GM18907 (cell line): ENCODE data around the gene CYBB.
A peak's percentile ranks its signal among the peaks of the same experiment; 100 is the strongest.
"Not testable (repeated sequence)": the region's sequence is repeated elsewhere in the genome, so short reads cannot be mapped to it uniquely, and the experiment has no call there.

Experiments used
- ATAC-seq: cut with Tn5 transposase; IDR thresholded peaks from one replicate; pipeline ENCODE4 v1.9.1; 2021; ENCODE audit warnings: mild to moderate bottlenecking, moderate library complexity; ENCODE audit not compliant: unreplicated experiment

CYBB gene

DNA sequence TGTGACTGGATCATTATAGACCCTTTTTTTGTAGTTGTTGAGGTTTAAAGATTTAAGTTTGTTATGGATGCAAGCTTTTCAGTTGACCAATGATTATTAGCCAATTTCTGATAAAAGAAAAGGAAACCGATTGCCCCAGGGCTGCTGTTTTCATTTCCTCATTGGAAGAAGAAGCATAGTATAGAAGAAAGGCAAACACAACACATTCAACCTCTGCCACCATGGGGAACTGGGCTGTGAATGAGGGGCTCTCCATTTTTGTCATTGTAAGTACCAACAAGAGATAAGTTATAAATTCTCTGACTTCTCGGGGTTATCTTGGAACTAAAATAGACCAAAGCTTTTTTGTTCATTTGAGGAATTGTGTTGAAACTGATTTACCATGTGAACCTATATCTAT lies at the start of gene CYBB:
Gene CYBB (plus strand): TSS at position 203 of the 400 bp plus-strand sequence. CDS start 19 bp downstream, at position 222.
- no peak for ATAC-seq

DNA sequence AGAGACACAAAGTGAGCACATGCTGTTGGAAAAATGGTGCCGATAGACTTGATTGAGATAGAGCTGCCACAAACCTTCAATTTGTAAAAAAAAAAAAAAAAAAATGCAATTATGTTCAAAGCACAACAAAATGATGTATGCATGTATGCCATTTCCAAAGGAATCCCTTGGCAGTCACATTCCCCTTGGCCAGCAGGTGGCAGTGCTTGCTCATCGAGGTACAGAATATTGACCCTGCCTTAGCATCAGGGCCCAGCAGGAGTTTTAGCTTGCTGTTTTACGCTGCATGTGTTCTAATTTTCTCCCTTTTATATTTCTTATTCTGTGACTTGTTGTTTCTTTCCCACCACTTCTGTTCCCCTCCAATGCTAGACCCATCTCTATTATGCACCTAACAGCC lies 34.5 kb upstream of the CYBB start:
- peak; percentile 73 for ATAC-seq

DNA sequence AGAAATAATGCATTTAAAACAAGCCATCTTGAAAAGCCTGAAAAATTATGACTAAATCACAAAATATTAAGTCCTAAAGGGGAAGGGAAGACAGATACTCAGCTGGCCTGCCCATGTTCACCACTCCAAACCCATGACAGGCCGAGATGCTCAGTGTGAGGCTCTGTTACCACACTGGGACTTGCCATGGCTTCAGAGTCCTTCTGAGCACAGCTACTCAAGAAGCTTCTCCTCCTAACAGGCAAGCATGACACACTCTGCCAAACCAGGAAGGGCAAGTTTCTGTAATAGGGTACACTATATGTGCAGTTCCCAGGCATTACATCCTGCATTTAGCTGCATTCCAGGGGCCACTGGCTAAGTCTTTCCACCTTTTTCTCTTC lies 34.0 kb upstream of the CYBB start:
- ATAC-seq = peak; percentile 39

DNA sequence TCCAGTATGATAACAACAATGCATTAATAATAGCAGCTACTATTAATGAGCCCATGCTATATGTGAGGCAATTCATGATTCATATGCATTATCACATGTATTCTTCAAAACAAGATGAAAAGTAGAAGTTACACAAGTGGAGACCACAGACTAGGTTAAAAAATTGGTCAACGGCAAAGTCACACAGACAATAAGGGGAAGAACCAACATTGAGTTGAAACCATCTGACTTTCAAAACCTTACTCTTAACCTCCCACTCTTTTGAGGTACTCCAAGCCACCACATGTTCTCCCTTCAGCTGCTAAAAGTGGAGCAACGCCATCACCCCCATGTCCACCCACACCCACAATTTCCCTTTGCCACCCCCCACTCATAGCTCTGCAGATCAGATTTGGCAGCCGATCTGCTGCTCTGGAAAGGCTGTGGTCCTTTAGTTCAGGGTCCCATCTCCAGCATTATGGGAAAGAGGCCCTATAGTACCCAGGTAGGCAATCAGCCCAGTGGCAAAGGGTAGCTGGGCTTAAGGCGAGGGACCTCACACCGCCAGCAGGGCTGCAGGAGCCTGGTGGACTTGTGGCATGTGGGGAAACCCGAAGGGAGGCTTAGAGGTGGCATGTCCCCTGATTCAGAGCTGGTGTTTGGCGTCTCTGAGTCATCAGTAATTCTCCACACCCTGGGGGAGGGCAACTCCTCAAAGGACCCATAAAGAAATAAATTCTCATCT lies 33.5 kb upstream of the CYBB start:
- ATAC-seq = peak; percentile 88

DNA sequence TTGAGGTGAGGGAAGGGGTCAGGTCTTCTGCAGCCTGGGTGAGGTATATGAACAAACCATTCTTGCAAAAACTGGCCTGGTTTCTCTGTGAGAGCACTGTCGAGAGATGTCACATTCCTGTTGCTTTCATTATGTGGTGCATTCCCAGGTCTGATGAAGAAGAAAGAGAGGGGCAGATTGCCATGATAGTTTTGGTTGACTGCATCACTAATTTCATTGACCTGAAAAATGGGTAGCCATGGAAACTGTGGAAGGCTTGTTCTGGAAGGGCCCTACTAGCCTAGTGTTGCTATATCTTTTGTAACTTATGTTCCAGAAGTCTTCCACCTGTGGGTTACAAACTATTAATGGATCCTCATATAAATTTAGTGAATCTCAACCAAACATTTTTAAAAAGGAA lies 32.9 kb upstream of the CYBB start:
- no peak for ATAC-seq

DNA sequence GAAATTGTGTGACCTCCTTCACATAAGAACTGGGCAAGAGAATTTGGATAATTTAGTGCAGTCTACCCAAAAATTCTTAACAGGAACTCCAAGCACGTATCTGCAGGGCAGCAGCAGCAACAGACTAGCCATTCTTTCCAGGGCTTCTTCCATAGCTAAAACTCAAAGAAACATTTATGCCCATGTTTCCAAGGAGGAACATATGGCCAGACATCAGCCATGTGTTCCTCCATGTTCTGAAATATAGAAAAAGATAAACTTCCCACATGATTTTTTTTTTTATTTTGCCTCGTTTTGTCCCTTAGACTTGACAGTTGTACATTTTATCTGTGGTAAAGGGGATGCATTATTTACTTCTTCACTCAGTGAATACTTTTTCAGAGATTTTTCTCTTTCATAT lies 27.6 kb upstream of the CYBB start:
- no peak for ATAC-seq

DNA sequence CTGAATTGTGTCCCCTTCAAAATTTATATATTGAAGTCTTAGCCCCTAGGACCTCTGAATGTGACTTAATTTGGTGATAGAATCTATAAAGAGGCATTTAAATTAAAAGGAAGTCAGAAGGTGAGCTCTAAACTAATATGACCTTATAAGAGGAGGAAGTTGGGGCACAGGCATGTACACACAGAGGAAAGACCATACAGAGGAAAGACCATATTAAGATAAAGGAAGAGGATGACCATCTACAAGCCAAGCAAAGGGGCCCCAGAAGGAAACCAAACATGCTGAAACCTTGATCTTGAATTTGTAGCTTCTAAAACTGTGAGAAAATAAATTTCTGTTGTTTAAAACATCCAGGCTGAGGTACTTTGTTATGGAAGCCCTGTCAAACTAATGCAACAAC lies 26.9 kb upstream of the CYBB start:
- no peak for ATAC-seq

DNA sequence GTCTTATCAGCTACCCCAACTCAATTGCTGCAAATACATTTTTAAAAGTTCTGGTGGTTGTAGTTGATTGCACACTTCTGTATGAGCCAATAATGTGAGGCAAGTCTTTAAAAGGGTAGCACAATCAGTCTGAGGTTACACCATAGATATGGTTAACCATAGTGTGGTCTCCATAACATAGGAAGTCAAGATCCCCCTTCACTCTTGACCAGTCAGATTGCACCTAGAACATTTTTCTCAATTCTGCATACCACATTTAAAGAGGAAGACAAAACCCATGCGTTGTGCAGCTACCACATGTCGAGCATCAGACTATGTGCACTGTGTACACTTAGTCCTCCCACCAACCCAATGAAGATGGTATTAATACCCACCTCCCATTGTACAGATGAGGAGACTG lies 26.5 kb upstream of the CYBB start:
- ATAC-seq = no peak

DNA sequence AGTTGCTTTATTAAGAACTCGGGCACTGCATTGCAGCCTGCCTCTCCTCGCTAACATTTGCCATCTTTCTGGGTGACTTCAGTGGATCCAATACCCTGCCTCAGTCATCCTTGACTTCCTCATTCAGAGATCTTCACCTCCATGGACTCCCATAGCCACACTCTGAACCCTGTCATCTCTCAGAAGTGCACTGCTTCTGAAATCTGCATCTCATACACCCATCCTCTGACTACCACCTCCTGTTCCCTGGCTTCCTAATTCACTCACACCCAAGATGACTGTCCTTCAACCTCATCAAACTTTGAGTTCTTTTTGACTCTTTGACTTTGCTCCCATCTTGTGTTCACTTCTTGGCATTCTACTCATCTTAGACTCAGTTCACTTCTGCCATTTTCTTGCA lies 25.3 kb upstream of the CYBB start:
- ATAC-seq = peak; percentile 11

DNA sequence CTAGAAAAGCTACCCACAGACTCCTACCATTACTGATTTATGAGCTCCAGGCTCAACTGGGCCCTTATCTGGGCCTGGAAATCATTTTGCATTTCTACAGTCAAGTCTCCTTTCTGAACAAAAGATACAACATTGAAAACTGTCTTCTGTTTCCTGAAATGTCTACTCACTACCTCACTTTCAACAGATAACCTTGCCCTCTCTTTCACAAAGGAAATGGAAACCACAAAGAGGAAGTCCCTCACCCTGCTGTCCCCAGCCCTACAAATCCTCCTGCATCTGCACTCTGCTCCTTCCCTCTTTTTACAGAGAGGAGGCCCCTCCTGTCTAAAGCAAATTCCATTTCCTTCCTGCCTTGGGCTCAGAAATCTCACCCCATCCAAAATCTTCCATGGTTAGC lies 24.8 kb upstream of the CYBB start:
- peak; percentile 98 for ATAC-seq

DNA sequence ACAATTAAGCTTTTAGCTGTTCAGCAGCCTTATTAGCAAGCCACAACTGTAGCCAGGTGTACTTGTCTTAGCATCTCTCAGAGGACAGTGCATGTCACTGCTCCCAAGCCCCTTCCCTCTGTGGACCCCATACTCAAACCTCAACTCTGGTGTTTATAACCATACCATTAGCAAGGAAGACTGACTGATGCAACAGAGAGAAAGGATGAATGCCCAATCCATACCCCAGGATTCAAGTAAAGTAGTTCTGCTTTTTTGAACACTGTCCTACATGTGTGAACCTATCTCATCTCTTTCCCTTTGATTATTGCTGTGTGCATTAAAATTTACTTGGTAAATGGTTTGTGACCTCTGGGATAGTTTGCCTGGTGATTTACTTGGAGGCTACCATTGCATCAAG lies 22.8 kb upstream of the CYBB start:
- ATAC-seq = no peak

DNA sequence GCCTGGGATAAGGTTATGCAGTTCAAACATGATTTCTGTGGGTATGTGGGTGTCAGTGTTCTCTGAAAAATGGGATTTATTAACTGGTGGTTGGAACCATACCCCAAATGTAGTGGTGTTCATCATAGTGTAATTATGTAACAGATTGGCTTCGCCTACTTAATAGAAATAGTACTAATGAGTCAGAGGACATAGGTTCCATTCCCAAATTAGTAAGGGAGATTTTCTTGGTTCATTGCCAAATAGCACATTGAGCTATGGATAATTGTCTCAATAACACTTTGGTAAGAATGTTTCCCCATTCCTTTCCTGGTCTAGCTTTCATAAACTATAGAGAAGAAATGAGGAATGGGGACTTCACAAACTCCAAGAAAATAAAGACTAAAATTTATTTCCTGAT lies 20.5 kb upstream of the CYBB start:
- no peak for ATAC-seq

DNA sequence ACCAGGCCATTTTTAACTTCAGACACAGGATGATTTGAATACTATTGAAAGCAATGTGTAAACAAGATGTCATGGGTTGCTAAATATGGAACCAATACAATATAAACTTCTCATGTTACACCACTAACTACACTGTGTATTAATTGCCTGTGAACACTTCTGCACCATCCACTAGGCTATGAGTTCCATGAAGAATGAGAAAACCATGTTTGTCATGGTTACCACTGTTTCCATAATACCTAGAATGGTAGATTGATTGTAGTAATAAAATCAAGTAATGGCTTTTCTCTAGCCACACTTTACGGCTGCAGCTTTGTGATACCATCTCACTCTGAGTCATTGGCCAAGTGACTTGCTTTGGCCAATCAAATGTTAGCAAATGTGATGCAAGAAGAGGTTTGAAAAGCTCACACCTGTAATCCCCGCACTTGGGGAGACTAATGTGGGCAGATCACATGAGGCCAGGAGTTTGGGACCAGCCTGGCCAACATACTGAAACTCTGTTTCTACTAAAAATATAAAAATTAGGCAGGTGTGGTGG lies 19.9 kb upstream of the CYBB start:
- no peak for ATAC-seq

DNA sequence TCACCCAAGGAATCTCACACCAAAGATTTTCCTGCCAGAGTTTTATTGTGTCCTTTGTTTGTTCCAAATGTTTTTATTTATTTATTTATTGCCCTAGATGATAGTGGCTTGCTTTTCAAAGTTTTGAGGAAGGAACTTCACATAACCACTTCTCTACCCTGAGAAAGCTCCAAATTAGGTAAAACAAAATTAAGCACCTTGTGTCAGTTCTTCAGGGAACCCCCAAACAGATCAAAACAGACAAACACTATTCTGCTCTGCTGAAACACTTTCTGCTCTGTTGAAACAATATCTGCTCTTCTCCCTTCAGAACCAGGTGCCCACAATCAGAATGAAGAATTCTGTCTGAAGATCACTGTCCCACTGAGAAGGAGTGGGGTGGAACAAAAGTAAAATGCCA lies 16.5 kb upstream of the CYBB start:
- no peak for ATAC-seq

DNA sequence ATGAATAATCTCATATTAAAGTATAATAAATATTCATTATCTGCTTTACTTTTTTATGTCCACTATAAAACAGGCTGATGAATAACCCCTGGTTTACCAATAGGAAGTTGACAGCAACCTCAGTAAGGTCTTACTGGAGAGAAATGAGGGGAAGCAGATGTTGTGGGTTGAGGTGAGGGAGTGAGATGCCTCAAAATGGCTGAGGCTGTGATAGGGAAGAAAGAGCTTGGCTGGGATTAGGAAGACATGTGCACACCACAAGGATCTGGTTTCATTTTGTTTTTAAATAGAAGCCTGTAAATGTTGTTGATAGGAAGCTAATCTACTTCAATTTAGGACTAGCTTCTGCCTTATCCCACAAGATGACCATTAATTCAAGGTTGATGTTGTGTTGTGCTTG lies 14.4 kb upstream of the CYBB start:
- ATAC-seq = no peak

DNA sequence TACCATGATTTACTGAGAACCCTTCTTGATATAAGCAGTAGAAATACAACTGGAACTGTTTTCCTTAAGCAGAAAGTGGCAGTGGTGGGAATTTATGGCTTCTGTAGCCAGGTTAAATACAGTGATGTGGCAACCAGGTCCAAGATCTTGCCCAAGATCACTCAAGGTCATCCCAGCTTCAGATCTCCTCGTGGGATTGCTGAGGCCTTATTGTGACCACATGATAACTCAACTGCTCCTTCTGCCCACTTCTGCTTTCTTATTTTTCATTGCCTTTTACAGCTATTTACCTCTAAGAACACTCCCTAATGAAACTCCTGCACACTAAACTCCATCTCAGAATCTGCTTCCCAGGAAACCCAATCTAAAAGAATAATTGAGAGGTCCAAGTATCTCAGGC lies 12.4 kb upstream of the CYBB start:
- ATAC-seq = no peak

DNA sequence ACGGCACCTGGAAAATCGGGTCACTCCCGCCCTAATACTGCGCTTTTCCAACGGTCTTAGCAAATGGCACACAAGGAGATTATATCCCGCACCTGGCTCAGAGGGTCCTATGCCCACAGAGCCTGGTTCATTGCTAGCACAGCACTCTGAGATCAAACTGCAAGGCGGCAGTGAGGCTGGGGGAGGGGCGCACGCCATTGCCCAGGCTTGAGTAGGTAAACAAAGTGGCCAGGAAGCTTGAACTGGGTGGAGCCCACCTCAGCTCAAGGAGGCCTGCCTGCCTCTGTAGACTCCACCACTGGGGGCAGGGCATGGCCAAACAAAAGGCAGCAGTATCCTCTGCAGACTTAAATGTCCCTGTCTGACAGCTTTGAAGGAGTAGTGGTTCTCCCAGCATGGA lies 11.0 kb upstream of the CYBB start:
- ATAC-seq = not testable (repeated sequence)

DNA sequence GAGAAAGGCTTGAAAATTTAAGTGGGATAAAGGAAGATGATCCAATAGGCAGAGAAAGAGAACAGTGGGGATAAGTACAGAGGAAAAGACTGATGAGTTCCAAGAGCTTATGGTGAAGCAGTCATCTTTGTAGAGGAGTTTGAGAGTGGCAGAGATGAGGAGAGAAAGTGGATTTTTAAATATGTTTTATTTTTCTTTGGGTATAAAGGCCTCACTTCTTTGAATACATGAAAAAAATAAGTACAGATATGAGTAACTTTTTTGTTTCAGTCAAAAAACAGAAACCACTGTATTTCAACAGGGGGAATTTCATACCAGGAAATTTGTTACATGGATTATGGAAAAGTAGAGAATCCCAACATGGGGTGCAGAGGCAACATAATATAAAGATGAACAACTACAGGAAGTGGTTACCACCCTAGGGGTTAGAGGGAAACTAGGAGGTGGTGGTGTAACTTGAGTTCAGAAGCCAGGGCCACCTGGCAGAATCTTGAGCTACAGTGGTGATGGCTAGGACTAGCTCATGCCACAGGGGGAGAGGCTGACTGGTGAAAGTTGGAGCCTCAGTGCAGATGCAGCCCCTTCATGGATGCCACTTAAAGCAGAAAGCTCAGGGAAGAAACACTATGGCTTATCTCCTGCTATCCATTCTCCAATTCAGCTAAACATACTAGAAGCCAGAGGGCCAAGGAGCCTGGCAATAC lies 3.4 kb upstream of the CYBB start:
- peak; percentile 86 for ATAC-seq

DNA sequence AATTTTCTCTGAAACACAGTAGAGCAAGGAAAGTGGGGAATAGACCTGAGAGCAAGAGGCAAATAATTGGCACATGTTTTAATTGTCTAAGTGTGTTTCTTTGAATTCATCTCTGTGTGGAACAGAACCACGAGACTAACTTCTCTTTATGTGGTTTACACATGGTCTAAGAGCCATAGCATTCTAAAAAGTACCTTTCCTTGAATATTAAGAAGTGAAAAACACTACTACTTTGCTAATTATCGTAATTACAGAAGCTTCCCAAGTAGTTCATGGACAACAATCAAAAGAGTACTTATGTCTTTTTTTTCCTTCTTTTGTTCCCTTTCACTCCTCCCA lies 2.9 kb upstream of the CYBB start:
- peak; percentile 31 for ATAC-seq

DNA sequence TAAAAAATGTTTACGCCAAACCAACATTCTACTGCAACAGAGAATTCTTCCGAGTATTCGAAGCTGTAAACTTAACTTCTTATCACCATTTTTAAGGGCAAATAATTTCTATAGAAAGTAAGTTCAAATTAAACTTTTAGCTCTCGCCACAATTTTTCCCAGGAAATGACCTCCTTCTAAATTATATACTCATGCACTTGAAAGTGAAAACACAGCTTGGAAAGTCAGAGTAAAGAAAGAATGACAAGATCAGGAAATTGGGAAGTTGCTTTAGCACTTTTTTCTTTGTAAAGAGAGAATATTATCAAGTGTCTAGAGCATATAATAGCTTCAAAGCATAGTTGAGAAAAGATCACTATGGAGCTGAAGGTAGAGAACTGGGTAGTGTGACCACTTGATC lies 1.2 kb downstream of the CYBB start:
- peak; percentile 11 for ATAC-seq

DNA sequence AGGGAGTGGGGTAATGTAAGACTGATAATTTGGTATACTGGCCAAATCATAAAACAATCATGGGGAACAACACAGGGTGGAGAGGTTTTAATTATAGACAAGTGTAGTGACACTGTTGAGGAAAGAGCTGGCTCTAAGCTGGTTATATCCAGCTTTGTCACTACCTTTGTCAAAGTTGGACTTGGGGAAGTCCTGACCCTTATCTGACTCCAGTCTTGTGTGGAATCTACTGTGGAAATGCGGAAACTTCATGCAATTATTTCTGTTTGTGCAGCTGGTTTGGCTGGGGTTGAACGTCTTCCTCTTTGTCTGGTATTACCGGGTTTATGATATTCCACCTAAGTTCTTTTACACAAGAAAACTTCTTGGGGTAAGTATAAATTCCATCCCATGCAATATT lies 2.0 kb downstream of the CYBB start:
- ATAC-seq = peak; percentile 19

DNA sequence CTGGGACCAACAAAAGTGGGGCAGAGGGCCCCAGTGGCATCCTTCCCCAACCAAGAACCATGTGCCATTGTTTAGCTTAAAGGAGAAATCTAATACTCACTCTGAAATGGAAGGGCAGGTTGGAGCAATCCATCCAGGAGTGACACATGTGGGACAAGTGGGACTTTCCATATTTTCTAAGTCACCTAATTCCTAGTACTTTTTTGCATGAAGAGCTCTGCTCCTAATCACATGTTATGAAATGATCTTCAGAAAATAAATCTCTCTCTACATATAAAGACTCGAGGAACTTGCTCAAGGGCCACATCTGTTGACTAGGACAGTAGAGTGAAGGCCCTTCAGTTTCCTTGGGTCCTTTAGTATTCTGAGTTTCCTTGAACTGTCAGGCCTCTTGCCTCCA lies 2.5 kb downstream of the CYBB start:
- no peak for ATAC-seq

DNA sequence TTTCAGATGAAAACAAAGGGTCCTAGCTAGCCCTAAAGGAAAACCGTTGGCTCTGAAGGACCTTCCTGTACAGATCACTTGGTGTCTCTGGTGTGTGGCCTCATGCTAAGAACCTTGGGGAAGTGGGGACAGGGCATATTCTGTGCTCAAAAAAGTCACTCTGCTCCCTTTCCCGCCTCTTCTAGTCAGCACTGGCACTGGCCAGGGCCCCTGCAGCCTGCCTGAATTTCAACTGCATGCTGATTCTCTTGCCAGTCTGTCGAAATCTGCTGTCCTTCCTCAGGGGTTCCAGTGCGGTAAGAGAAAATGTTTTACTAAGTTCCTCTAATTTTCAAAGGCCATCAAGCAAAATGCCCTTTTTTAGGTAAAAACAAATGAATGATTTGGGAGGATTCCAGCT lies 3.4 kb downstream of the CYBB start:
- no peak for ATAC-seq
